ENCODE measurements around the gene SLC9A5.

DNA sequence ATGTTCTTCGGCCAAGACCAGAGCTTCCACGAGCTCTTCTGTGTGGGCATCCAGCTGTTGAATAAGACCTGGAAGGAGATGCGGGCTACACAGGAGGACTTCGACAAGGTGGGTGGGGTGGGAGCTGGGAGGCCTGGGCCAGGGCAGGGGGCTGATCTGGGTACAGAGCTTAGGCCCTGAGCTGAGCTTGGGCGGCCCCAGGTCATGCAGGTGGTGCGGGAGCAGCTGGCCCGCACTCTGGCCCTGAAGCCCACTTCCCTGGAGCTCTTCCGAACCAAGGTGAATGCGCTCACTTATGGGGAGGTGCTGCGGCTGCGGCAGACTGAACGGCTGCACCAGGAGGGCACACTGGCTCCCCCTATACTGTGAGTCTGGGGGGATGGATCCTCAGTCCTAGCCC lies 46.4 kb upstream of the SLC9A5 start:
- TF ChIP-seq, protein P1, sequence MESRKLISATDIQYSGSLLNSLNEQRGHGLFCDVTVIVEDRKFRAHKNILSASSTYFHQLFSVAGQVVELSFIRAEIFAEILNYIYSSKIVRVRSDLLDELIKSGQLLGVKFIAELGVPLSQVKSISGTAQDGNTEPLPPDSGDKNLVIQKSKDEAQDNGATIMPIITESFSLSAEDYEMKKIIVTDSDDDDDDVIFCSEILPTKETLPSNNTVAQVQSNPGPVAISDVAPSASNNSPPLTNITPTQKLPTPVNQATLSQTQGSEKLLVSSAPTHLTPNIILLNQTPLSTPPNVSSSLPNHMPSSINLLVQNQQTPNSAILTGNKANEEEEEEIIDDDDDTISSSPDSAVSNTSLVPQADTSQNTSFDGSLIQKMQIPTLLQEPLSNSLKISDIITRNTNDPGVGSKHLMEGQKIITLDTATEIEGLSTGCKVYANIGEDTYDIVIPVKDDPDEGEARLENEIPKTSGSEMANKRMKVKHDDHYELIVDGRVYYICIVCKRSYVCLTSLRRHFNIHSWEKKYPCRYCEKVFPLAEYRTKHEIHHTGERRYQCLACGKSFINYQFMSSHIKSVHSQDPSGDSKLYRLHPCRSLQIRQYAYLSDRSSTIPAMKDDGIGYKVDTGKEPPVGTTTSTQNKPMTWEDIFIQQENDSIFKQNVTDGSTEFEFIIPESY (IDR thresholded peaks at IDR 0.05) = no peak
- TF ChIP-seq, protein P2, sequence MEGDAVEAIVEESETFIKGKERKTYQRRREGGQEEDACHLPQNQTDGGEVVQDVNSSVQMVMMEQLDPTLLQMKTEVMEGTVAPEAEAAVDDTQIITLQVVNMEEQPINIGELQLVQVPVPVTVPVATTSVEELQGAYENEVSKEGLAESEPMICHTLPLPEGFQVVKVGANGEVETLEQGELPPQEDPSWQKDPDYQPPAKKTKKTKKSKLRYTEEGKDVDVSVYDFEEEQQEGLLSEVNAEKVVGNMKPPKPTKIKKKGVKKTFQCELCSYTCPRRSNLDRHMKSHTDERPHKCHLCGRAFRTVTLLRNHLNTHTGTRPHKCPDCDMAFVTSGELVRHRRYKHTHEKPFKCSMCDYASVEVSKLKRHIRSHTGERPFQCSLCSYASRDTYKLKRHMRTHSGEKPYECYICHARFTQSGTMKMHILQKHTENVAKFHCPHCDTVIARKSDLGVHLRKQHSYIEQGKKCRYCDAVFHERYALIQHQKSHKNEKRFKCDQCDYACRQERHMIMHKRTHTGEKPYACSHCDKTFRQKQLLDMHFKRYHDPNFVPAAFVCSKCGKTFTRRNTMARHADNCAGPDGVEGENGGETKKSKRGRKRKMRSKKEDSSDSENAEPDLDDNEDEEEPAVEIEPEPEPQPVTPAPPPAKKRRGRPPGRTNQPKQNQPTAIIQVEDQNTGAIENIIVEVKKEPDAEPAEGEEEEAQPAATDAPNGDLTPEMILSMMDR (IDR thresholded peaks at IDR 0.05; ENCODE audit: low read depth, low read length, missing input control) = no peak
